Panc1 (cell line): Measurements from ENCODE around the gene PPP1R12A.

Source experiments
- CTCF ChIP-seq: fragments of 450-650 bp; IDR thresholded peaks from 2 replicates; pipeline ENCODE4 v1.5.1; 2017; ENCODE audit warnings: mild to moderate bottlenecking
- POLR2AphosphoS5 ChIP-seq: IDR thresholded peaks from 2 replicates; pipeline ENCODE4 v1.6.1; 2012; ENCODE audit warnings: mild to moderate bottlenecking, low read depth, low read length, moderate library complexity

- TF ChIP-seq CTCF (no peak), POLR2AphosphoS5 (no peak)
Measured at GRCh38 chr12:79978692-79979091, 43.8 kb upstream of the PPP1R12A start.
